NCI-H1694 (cell line): Measurements from ENCODE around the gene VEZT.
"Not testable (repeated sequence)": the region's sequence is repeated elsewhere in the genome, so short reads cannot be mapped to it uniquely, and the experiment has no call there.

Experiments used
- DNase-seq: peaks from one replicate; lab custom pipeline; 2025; lab: John Stamatoyannopoulos, UW

VEZT gene

GRCh38 chr12:95217377-95218149 is at the start of gene VEZT, which contains the start of gene FGD6:
Gene VEZT (plus strand): TSS chr12:95217807. CDS start chr12:95217851, 44 bp downstream.
Gene FGD6 (minus strand): TSS chr12:95217467. CDS start chr12:95217240, 227 bp downstream.
- peak; percentile 97 for DNase-seq

- DNase-seq = no peak
Observed at GRCh38 chr12:95168746-95169145, 48.9 kb upstream of the VEZT start.

- no peak for DNase-seq
Observed at GRCh38 chr12:95169368-95169767, 48.2 kb upstream of the VEZT start.

- peak; percentile 35 for DNase-seq
Observed at GRCh38 chr12:95173392-95174251, 44.0 kb upstream of the VEZT start.

- no peak for DNase-seq
Observed at GRCh38 chr12:95177201-95177768, 40.3 kb upstream of the VEZT start.

- no peak for DNase-seq
Observed at GRCh38 chr12:95178136-95178535, 39.5 kb upstream of the VEZT start.

GRCh38 chr12:95179011-95179410 is 38.6 kb upstream of the VEZT start:
- no peak for DNase-seq

GRCh38 chr12:95181103-95181502 is 36.5 kb upstream of the VEZT start:
- DNase-seq = no peak

- DNase-seq = no peak
Observed at GRCh38 chr12:95182868-95183415, 34.7 kb upstream of the VEZT start.

- DNase-seq = no peak
Observed at GRCh38 chr12:95184121-95184520, 33.5 kb upstream of the VEZT start.

- DNase-seq = no peak
Observed at GRCh38 chr12:95185072-95185471, 32.5 kb upstream of the VEZT start.

GRCh38 chr12:95185854-95186253 is 31.8 kb upstream of the VEZT start:
- no peak for DNase-seq

GRCh38 chr12:95187865-95188415 is 29.7 kb upstream of the VEZT start:
- DNase-seq = no peak

GRCh38 chr12:95191060-95191696 is 26.4 kb upstream of the VEZT start:
- no peak for DNase-seq

GRCh38 chr12:95192271-95192670 is 25.3 kb upstream of the VEZT start:
- DNase-seq = no peak

- DNase-seq = no peak
Observed at GRCh38 chr12:95193139-95193538, 24.5 kb upstream of the VEZT start.

- no peak for DNase-seq
Observed at GRCh38 chr12:95195122-95195521, 22.5 kb upstream of the VEZT start.

GRCh38 chr12:95196875-95197569 is 20.6 kb upstream of the VEZT start:
- DNase-seq = not testable (repeated sequence)

- DNase-seq = no peak
Observed at GRCh38 chr12:95197636-95198035, 20.0 kb upstream of the VEZT start.

- no peak for DNase-seq
Observed at GRCh38 chr12:95198914-95199313, 18.7 kb upstream of the VEZT start.
